Activated gamma-delta T cell treated with Interleukin-2 at 50 U/mL for 16 hours (primary cell): ENCODE data around the gene KRT81.
"Not testable (repeated sequence)": the region's sequence is repeated elsewhere in the genome, so short reads cannot be mapped to it uniquely, and the experiment has no call there.

Experiments used
- DNase-seq: peaks from one replicate; pipeline ENCODE4 v3.0.0-alpha.2; 2020

The KRT81 gene

GRCh38 chr12:52251367-52252051 is 39.8 kb downstream of the KRT81 start:
- no peak for DNase-seq

- no peak for DNase-seq
Measured at GRCh38 chr12:52250048-52250990, 41.0 kb downstream of the KRT81 start.

- no peak for DNase-seq
Measured at GRCh38 chr12:52249511-52250047, 41.8 kb downstream of the KRT81 start.

- DNase-seq: no peak
Measured at GRCh38 chr12:52248541-52249461, 42.5 kb downstream of the KRT81 start.

GRCh38 chr12:52247622-52248540 is 43.5 kb downstream of the KRT81 start:
- DNase-seq: no peak

GRCh38 chr12:52246720-52247621 is 44.4 kb downstream of the KRT81 start:
- DNase-seq: no peak

- no peak for DNase-seq
Measured at GRCh38 chr12:52245962-52246569, 45.3 kb downstream of the KRT81 start.

- no peak for DNase-seq
Measured at GRCh38 chr12:52245259-52245961, 45.9 kb downstream of the KRT81 start.

- DNase-seq: no peak
Measured at GRCh38 chr12:52244615-52244994, 46.7 kb downstream of the KRT81 start.

- peak; percentile 24 for DNase-seq
Measured at GRCh38 chr12:52243856-52244614, 47.3 kb downstream of the KRT81 start.

- DNase-seq: no peak
Measured at GRCh38 chr12:52243259-52243855, 48.0 kb downstream of the KRT81 start.

GRCh38 chr12:52242442-52243258 is 48.7 kb downstream of the KRT81 start:
- DNase-seq: no peak

GRCh38 chr12:52241205-52241842 is 50.0 kb downstream of the KRT81 start:
- DNase-seq: no peak

- not testable (repeated sequence) for DNase-seq
Measured at GRCh38 chr12:52240247-52240646, 51.1 kb downstream of the KRT81 start.

- DNase-seq: no peak
Measured at GRCh38 chr12:52239767-52240166, 51.6 kb downstream of the KRT81 start.

- DNase-seq: no peak
Measured at GRCh38 chr12:52238916-52239646, 52.3 kb downstream of the KRT81 start.
